Loucy (cell line): ENCODE data around the gene ALKBH8.

Source experiments
- EZH2phosphoT487 ChIP-seq: fragments of 200-600 bp; IDR thresholded peaks from 2 replicates; pipeline ENCODE4 v1.6.1; 2018; ENCODE audit warnings: antibody characterized with exemption, mild to moderate bottlenecking, moderate library complexity, borderline replicate concordance
- TF ChIP-seq, protein P1 (sequence below): fragments of 200-600 bp; sonication (generic); conservative IDR thresholded peaks from 2 replicates; pipeline ENCODE4 v1.5.1; 2014; ENCODE audit warnings: mild to moderate bottlenecking, antibody characterized with exemption, low read length

DNA sequence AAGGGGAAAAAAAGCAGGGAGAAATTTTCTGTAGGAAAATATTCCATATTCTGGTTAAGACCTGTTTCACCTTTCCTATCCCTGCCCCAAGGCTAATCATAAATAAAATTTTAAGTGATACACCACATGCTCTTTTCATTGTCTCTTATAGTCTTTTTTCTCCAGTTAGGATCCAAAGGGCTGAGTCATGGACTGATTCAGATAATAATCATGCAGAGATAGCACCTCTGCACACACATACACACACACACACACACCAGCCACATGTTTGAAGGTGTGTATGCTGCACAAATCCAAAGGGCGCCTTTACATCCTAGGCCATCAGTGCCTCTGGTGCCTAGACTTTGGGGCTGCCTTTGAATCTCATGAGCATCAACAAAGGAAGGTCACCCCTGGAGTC lies 72.4 kb downstream of the ALKBH8 start:
- TF ChIP-seq, protein P1, sequence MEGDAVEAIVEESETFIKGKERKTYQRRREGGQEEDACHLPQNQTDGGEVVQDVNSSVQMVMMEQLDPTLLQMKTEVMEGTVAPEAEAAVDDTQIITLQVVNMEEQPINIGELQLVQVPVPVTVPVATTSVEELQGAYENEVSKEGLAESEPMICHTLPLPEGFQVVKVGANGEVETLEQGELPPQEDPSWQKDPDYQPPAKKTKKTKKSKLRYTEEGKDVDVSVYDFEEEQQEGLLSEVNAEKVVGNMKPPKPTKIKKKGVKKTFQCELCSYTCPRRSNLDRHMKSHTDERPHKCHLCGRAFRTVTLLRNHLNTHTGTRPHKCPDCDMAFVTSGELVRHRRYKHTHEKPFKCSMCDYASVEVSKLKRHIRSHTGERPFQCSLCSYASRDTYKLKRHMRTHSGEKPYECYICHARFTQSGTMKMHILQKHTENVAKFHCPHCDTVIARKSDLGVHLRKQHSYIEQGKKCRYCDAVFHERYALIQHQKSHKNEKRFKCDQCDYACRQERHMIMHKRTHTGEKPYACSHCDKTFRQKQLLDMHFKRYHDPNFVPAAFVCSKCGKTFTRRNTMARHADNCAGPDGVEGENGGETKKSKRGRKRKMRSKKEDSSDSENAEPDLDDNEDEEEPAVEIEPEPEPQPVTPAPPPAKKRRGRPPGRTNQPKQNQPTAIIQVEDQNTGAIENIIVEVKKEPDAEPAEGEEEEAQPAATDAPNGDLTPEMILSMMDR: no peak
- TF ChIP-seq EZH2phosphoT487: no peak
